NCI-H1105 (cell line): ENCODE data around the gene PLCD1.
"Not testable (repeated sequence)": the region's sequence is repeated elsewhere in the genome, so short reads cannot be mapped to it uniquely, and the experiment has no call there.

Source experiments
- DNase-seq: peaks from one replicate; lab custom pipeline; 2025; lab: John Stamatoyannopoulos, UW

The PLCD1 gene

GRCh38 chr3:38000242-38000916 is 29.1 kb downstream of the PLCD1 start:
- DNase-seq = no peak

- DNase-seq = no peak
Observed at GRCh38 chr3:37999836-38000235, 29.6 kb downstream of the PLCD1 start.

- DNase-seq = no peak
Observed at GRCh38 chr3:37997791-37998370, 31.6 kb downstream of the PLCD1 start.

- no peak for DNase-seq
Observed at GRCh38 chr3:37997342-37997741, 32.1 kb downstream of the PLCD1 start.

DNA sequence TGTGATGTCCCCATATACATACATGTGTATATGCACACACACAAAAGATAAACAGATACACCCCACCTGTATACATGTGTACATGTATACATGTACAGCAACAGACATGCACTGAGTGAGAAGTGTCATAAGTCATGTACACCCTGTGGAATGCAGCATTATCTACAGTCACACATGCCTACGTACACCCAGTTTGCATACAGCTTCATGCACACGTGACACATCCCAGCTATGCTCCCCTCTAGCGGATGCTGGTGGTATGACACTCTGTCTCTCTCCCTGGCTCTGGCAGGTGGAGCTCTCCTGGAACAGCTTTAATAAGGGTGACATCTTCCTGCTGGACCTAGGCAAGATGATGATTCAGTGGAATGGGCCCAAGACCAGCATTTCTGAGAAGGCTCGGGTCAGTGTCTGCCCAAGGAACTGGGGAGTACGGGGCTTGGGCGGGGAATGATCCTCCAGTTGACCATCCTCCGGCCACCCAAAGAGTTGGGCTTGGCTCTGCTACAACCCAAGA is 32.6 kb downstream of the PLCD1 start:
- no peak for DNase-seq

- no peak for DNase-seq
Observed at GRCh38 chr3:37995652-37996641, 33.5 kb downstream of the PLCD1 start.

- DNase-seq = no peak
Observed at GRCh38 chr3:37994639-37994972, 34.8 kb downstream of the PLCD1 start.

- DNase-seq = no peak
Observed at GRCh38 chr3:37993820-37994638, 35.4 kb downstream of the PLCD1 start.

GRCh38 chr3:37993460-37993819 is 36.0 kb downstream of the PLCD1 start:
- DNase-seq = no peak

- DNase-seq = no peak
Observed at GRCh38 chr3:37993067-37993455, 36.4 kb downstream of the PLCD1 start.

DNA sequence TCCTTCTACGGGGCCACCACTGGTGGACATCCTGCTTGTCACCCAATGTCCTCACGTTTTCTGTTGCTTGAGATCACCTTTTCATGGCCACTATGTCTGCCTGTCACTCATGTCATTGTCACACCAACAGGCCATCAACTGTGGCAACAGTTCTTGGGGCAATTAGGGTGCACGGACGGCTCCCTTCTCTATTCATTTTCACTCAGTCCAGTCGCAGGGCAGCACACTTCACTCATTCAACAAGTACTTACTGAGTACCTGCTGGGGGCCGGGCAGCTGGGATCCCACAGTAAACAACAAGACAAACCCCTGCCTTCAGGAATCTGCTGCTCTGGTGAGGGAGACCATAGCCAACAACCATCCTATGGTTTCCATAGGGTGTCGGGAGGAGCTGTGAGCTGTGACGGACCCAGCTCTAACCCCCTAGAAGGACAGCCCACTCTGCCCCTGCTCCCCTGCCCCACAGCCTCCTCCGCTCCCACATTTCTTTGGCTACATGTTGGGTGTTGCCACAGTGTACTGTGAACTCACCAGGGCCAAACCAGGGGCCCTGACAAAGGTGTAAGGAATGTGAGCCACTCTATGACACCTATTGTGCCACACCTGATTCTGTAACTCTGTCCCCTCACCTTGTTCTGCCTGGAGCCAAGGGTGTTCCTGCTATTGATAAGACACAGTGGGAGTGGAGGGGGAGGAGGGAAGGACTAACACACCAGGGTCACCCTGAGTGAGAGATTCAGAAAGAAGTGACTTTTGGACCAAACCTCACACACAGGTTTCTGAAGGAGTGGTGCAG is 37.0 kb downstream of the PLCD1 start:
- no peak for DNase-seq

- no peak for DNase-seq
Observed at GRCh38 chr3:37991823-37992222, 37.6 kb downstream of the PLCD1 start.

DNA sequence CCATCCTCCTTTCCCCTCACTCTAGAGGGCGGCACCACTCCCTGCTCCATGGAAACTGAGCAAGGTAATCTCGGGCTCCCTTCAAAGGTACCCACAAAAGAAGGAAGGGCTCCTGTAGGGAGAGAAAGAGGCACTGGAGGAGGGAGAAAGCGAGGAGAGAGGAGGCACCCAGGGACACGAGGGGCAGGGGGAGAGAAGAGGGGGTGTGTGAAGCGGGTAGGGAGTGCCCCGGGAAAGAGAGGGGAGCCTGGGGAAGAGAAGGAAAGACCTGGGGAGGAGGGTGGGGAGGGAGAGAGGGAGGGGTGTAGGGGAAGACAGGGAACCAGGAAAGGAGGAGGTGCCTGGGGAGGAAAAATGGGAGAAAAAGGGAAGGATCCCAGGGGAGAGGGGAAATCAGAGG is 38.3 kb downstream of the PLCD1 start:
- no peak for DNase-seq

- DNase-seq = no peak
Observed at GRCh38 chr3:37990527-37990926, 38.9 kb downstream of the PLCD1 start, which contains the start of gene VILL. TSS of gene VILL (plus strand) at chr3:37990786. CDS start at chr3:37993673, 2,887 bp downstream.

- no peak for DNase-seq
Observed at GRCh38 chr3:37989821-37990480, 39.5 kb downstream of the PLCD1 start.

DNA sequence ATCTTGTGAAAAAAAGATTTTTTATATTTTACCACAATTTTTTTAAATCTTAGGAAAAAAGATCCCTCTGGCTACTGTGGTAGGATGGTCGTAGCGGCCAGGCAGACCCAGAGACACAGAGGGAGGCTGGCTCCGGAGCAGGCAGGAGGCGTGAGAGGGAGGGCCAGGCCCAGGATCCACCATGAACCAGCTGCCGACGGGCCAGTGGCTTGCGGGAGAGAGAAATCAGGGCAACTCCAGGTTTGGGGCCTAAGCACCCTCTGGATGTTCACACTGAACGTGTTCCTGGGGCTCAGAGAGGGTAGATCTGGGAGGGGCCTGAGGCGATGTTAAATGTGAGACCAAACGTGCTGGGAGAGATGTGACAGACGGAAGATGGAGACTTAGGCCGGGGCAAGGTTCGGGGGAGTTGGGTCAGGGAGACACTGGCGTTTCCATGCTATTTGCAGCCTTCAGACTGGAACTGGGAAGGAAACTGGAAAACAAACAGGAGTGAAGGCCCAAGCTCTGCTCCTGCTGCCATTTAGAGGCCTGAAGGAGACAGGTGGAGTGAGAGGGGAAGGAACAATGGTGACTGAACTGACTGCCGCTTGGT is 40.4 kb downstream of the PLCD1 start:
- DNase-seq = no peak

GRCh38 chr3:37988376-37988775 is 41.1 kb downstream of the PLCD1 start:
- DNase-seq = not testable (repeated sequence)

- DNase-seq = no peak
Observed at GRCh38 chr3:37987751-37988179, 41.7 kb downstream of the PLCD1 start.

GRCh38 chr3:37987315-37987697 is 42.1 kb downstream of the PLCD1 start:
- no peak for DNase-seq
